GM12873 (cell line): Measurements from ENCODE around the gene CLEC6A.

Experiments
- CTCF ChIP-seq: IDR thresholded peaks from 2 replicates; pipeline ENCODE4 v1.5.1; 2012; ENCODE audit warnings: low read depth, mild to moderate bottlenecking, moderate library complexity, low read length, control low read depth; ENCODE audit not compliant: insufficient read depth; ENCODE audit errors: missing control alignments

The CLEC6A gene

DNA sequence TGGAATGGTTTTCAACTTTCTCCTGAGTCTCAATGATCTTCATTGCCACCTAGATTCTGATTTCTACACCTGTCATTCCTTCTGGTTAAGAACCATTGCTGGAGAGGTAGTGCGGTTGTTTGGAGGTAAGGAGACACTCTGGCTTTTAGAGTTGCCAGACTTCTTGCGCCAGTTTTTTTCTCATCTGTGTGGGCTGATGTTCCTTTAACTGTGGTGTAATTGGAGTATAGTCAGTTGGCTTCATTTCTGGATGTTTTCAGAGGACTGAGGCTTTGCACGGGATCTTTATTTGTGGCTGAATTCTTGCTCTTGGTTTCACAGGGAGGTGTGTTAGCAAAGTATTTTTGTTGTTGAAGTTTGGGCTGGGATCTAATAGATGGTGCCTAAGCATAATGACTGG lies 51.8 kb downstream of the CLEC6A start:
- no peak for TF ChIP-seq CTCF

DNA sequence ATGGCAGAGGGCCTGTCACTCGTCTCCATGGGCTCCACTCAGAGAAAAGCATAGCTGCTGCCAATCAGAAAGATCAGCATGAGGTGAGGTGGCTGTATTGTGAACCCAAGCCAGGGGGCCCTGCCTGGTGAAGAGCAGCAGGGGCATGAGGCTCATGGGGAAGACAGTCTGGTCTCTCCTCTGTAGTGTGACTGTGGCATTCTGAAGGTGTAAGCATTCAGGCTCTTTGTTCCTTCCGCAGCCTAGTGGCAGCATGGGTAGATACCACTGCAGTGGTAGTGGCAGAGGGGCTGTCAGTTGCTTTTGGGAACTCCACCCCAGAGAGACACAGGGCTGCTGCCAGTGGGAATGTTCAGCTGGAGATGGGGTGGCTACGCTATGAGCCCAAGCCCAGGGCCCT lies 52.5 kb downstream of the CLEC6A start:
- no peak for TF ChIP-seq CTCF

GRCh38 chr12:8508910-8509841 lies 53.4 kb downstream of the CLEC6A start:
- no peak for TF ChIP-seq CTCF

DNA sequence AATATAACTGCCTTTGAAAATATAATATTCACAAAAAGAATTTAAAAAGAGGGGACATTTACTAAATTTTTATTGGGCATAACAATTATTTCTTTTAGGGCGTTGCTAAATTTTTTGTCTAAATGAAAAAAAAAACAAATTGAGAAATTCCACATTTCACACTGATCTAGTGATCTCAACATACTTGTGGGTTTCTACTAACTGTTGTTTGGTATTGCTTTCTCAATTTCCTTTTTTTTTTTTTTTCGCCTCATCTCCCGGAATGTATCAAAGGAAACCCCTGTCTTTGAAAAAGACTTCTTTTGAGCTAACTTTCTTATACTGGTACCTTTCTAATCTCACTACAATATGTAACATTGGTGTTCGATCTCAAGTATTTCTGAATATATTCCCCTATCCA lies 57.5 kb downstream of the CLEC6A start, which contains the start of gene CLEC4D:
TSS of gene CLEC4D (plus strand) at position 248 of the 400 bp plus-strand sequence. CDS start 230 bp downstream, outside the sequence.
- no peak for TF ChIP-seq CTCF

GRCh38 chr12:8517971-8518370 lies 62.2 kb downstream of the CLEC6A start:
- TF ChIP-seq CTCF, result no peak

DNA sequence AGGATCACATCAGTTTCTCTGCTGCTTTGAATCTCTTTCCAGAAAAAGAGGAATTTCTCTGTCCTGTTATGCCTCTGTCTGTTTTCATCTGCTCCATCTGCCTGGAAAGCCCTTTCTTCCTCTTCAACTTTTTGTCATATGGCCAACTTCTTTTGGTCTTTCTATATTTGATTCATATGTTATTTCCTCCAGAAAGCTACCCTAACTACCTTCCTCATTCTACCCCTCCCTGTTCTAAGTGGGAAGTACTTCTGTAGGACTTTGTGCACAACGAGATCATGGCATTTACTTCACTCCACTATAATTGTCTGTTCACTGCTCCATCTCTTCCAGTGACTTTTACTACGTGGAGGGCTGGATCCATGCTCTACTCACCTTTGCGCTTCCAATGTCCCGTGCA lies 63.4 kb downstream of the CLEC6A start:
- TF ChIP-seq CTCF, result no peak

- TF ChIP-seq CTCF, result no peak
Observed at GRCh38 chr12:8527250-8528130, 71.7 kb downstream of the CLEC6A start.
